ENCODE data around the gene WDR35.

DNA sequence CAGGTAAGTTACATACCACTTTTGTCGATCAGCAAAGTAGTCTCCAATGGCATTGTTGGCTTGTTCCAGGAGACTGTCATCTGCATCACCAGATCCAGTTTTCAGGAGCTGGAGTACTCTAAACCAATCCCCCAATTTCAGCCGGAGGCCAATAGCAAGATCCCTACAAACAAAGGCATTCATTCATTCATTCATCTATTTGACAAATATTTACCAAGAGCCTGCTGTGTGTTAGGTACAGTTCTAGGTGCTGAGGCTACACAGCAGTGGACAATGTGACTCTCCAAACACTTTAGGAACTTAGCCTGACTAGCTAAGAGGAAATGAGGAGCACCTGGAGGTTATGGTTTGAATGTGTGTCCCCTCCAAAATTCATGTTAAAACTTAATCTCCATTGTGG, 53.7 kb downstream of the WDR35 start:
- TF ChIP-seq, protein P1, sequence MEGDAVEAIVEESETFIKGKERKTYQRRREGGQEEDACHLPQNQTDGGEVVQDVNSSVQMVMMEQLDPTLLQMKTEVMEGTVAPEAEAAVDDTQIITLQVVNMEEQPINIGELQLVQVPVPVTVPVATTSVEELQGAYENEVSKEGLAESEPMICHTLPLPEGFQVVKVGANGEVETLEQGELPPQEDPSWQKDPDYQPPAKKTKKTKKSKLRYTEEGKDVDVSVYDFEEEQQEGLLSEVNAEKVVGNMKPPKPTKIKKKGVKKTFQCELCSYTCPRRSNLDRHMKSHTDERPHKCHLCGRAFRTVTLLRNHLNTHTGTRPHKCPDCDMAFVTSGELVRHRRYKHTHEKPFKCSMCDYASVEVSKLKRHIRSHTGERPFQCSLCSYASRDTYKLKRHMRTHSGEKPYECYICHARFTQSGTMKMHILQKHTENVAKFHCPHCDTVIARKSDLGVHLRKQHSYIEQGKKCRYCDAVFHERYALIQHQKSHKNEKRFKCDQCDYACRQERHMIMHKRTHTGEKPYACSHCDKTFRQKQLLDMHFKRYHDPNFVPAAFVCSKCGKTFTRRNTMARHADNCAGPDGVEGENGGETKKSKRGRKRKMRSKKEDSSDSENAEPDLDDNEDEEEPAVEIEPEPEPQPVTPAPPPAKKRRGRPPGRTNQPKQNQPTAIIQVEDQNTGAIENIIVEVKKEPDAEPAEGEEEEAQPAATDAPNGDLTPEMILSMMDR (conservative IDR thresholded peaks at IDR 0.05; ENCODE audit: low read depth, low read length), result no peak
- TF ChIP-seq EZH2 (IDR thresholded peaks at IDR 0.05; ENCODE audit: borderline replicate concordance, low read depth, low read length, poor library complexity, severe bottlenecking), result no peak

Measured in A673 (cell line).